ENCODE measurements around the gene DHX40.
A peak's percentile ranks its signal among the peaks of the same experiment; 100 is the strongest.

Gene DHX40, protein sequence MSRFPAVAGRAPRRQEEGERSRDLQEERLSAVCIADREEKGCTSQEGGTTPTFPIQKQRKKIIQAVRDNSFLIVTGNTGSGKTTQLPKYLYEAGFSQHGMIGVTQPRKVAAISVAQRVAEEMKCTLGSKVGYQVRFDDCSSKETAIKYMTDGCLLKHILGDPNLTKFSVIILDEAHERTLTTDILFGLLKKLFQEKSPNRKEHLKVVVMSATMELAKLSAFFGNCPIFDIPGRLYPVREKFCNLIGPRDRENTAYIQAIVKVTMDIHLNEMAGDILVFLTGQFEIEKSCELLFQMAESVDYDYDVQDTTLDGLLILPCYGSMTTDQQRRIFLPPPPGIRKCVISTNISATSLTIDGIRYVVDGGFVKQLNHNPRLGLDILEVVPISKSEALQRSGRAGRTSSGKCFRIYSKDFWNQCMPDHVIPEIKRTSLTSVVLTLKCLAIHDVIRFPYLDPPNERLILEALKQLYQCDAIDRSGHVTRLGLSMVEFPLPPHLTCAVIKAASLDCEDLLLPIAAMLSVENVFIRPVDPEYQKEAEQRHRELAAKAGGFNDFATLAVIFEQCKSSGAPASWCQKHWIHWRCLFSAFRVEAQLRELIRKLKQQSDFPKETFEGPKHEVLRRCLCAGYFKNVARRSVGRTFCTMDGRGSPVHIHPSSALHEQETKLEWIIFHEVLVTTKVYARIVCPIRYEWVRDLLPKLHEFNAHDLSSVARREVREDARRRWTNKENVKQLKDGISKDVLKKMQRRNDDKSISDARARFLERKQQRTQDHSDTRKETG

GRCh38 chr17:59565171-59565958 is at the start of gene DHX40:
Gene DHX40 (plus strand): TSS chr17:59565610. CDS start chr17:59565672, 62 bp downstream.
- TF ChIP-seq, protein P1, sequence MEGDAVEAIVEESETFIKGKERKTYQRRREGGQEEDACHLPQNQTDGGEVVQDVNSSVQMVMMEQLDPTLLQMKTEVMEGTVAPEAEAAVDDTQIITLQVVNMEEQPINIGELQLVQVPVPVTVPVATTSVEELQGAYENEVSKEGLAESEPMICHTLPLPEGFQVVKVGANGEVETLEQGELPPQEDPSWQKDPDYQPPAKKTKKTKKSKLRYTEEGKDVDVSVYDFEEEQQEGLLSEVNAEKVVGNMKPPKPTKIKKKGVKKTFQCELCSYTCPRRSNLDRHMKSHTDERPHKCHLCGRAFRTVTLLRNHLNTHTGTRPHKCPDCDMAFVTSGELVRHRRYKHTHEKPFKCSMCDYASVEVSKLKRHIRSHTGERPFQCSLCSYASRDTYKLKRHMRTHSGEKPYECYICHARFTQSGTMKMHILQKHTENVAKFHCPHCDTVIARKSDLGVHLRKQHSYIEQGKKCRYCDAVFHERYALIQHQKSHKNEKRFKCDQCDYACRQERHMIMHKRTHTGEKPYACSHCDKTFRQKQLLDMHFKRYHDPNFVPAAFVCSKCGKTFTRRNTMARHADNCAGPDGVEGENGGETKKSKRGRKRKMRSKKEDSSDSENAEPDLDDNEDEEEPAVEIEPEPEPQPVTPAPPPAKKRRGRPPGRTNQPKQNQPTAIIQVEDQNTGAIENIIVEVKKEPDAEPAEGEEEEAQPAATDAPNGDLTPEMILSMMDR (IDR thresholded peaks at IDR 0.05), result no peak

- TF ChIP-seq, protein P1 (IDR thresholded peaks at IDR 0.05), result no peak
Measured at GRCh38 chr17:59516451-59516850, 49.0 kb upstream of the DHX40 start.

GRCh38 chr17:59519132-59519531 is 46.3 kb upstream of the DHX40 start:
- TF ChIP-seq, protein P1 (IDR thresholded peaks at IDR 0.05), result no peak

DNA sequence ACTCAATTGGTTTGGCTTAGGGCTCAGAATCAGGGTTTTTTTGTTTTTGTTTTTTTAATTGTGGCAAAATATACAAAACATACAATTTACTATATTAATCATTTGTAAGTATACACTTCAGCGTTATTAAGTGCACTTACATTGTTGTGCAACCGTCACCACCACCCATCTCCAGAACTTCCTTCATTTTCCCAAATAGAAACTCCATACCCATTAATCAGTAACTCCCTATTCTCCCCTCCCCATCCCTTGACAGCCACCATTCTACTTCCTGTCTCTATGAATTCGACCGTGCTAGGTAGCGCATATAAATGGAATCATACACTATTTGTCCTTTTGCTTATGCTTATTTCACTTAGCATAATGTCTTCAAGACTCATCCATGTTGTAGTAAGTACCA is 45.2 kb upstream of the DHX40 start:
- TF ChIP-seq, protein P1 (IDR thresholded peaks at IDR 0.05), result no peak

GRCh38 chr17:59521465-59522126 is 43.8 kb upstream of the DHX40 start:
- TF ChIP-seq, protein P1 (IDR thresholded peaks at IDR 0.05), result peak; percentile 90

- TF ChIP-seq, protein P1 (IDR thresholded peaks at IDR 0.05), result no peak
Measured at GRCh38 chr17:59525668-59526067, 39.7 kb upstream of the DHX40 start.

GRCh38 chr17:59526451-59526850 is 39.0 kb upstream of the DHX40 start:
- TF ChIP-seq, protein P1 (IDR thresholded peaks at IDR 0.05), result no peak

All from LNCAP (cell line).